Epithelial cell of proximal tubule (primary cell): ENCODE data around the gene ZKSCAN1. TPM values are rescaled to one million over a fixed set of nuclear protein-coding genes. Genes with fewer than 3 reads are reported as not detected.

Source experiments
- DNase-seq: peaks from one replicate; pipeline ENCODE4 v3.0.0-alpha.2; 2011; ENCODE audit warnings: low read depth
- H3K4me3 ChIP-seq: 2 replicates; pipeline ENCODE4 v1.5.1; 2011; ENCODE audit warnings: low read depth, mild to moderate bottlenecking, low read length
- CTCF ChIP-seq: conservative IDR thresholded peaks from 2 replicates; pipeline ENCODE4 v1.5.1; 2012; ENCODE audit warnings: low read depth, mild to moderate bottlenecking, low read length
- total RNA-seq: library from RNA; depleted of rRNA; stranded (reverse); fragments of >200 nt; gene quantifications from 2 replicates; pipeline ENCODE4 v1.2.3, GENCODE V29; 2015

ZKSCAN1 gene
- total RNA-seq, 1 donor from 2014 or later = 10.6 TPM

DNA sequence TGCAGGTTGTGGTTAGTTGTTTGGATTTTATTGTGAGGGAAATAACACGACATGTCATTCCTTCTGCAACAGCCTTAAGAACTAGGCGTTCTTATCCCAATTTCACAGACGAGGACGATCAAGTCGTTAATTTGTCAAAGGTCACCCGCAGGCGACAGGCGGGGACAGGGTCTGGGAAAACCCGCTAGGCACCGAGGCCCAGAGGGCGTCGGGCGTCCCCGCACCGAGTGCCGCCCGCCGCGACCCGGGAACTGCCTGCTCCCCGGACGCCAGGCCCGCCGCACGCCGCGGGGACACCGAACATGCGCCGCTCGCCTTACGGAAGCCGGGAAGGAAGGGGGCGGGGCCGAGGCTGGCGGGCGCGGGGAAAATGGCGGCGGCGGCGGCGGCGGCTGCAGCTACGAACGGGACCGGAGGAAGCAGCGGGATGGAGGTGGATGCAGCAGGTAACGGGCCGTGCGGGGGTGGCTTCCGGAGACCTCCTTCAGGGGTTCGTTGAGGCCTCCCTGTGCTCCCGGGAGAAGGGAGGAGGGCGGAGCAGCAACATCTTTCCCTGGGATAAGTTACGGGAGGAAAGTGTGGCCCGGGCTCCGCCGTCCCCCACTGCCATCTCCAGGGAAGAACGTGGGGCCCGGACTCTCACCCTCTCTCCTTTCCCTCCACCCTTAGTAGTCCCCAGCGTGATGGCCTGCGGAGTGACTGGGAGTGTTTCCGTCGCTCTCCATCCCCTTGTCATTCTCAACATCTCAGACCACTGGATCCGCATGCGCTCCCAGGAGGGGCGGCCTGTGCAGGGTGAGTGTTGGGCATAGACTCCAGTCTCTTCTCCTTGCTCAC, 73.4 kb downstream of the ZKSCAN1 start, which contains the start of gene COPS6:
TSS of gene COPS6 (plus strand) at position 349 of the 837 bp plus-strand sequence. CDS start at position 371, 22 bp downstream.
- DNase-seq = no peak
- TF ChIP-seq CTCF = no peak

GRCh38 chr7:100089458-100090196, 74.2 kb downstream of the ZKSCAN1 start:
- TF ChIP-seq CTCF = no peak
- peak overlapping the region; percentile 97 for H3K4me3 ChIP-seq
- DNase-seq = no peak

More for the DNA sequence above, 73.4 kb downstream of the ZKSCAN1 start, which contains the start of gene COPS6:
- peak within 1 kb of the TSS; percentile 97 for H3K4me3 ChIP-seq

GRCh38 chr7:100090527-100091410, 75.4 kb downstream of the ZKSCAN1 start:
- TF ChIP-seq CTCF = no peak
- no peak for DNase-seq
- H3K4me3 ChIP-seq = no peak overlapping the region

Other genes starting within 250 kb of the ZKSCAN1 start
- gene CYP3A4, start 231.4 kb upstream of the ZKSCAN1 start, total RNA-seq = not detected in 2 replicates
- not detected in 2 replicates for gene CYP3A43, start 187.6 kb upstream of the ZKSCAN1 start, total RNA-seq
- not detected in 2 replicates for gene OR2AE1, start 138.6 kb upstream of the ZKSCAN1 start, total RNA-seq
- 8.4 and 18.7 TPM in 2 replicates for gene TRIM4, start 96.1 kb upstream of the ZKSCAN1 start, total RNA-seq
- not detected in 2 replicates for gene GJC3, start 86.0 kb upstream of the ZKSCAN1 start, total RNA-seq
- gene AZGP1, start 39.6 kb upstream of the ZKSCAN1 start, total RNA-seq = not detected in 2 replicates
- 2.4 and 10.7 TPM in 2 replicates for gene ZSCAN21, start 34.2 kb downstream of the ZKSCAN1 start, total RNA-seq
- gene ZNF3, start 66.1 kb downstream of the ZKSCAN1 start, total RNA-seq = 16.6 and 20.3 TPM in 2 replicates
- 39.9 and 73.2 TPM in 2 replicates for gene COPS6, start 73.4 kb downstream of the ZKSCAN1 start, total RNA-seq
- 188 and 355 TPM in 2 replicates for gene MCM7, start 85.8 kb downstream of the ZKSCAN1 start, total RNA-seq
- 11.5 and 25.2 TPM in 2 replicates for gene AP4M1, start 86.0 kb downstream of the ZKSCAN1 start, total RNA-seq
- gene TAF6, start 103.8 kb downstream of the ZKSCAN1 start, total RNA-seq = 62.8 and 73.6 TPM in 2 replicates
- 8.8 and 10.1 TPM in 2 replicates for gene CNPY4, start 104.0 kb downstream of the ZKSCAN1 start, total RNA-seq
- gene MBLAC1, start 111.4 kb downstream of the ZKSCAN1 start, total RNA-seq = 2.6 and 3.7 TPM in 2 replicates
- gene LAMTOR4, start 133.3 kb downstream of the ZKSCAN1 start, total RNA-seq = 201 and 232 TPM in 2 replicates
- gene TRAPPC14, start 143.1 kb downstream of the ZKSCAN1 start, total RNA-seq = 9.4 and 14.9 TPM in 2 replicates
- 0.58 and 6.7 TPM in 2 replicates for gene GAL3ST4, start 153.0 kb downstream of the ZKSCAN1 start, total RNA-seq
- gene GPC2, start 161.8 kb downstream of the ZKSCAN1 start, total RNA-seq = 4.1 and 11.0 TPM in 2 replicates
- gene STAG3, start 162.3 kb downstream of the ZKSCAN1 start, total RNA-seq = 0.22 and 0.69 TPM in 2 replicates
- not detected in 2 replicates for gene PVRIG, start 204.4 kb downstream of the ZKSCAN1 start, total RNA-seq